ENCODE measurements around the gene RBMS1.

- TF ChIP-seq EZH2 (IDR thresholded peaks at IDR 0.05; ENCODE audit: low read length, unreplicated experiment) (no peak), CTCF (conservative IDR thresholded peaks at IDR 0.05; ENCODE audit: low read depth, low read length) (no peak), EZH2phosphoT487 (IDR thresholded peaks at IDR 0.05; ENCODE audit: borderline replicate concordance, low read length) (no peak)
These were observed 209.9 kb downstream of the RBMS1 start for GRCh38 chr2:160283675-160284074.
